GM12891 (cell line): ENCODE data around the gene NKIRAS2.

Experiments
- POLR2A ChIP-seq: IDR thresholded peaks from 2 replicates; pipeline ENCODE4 v1.6.1; 2011; ENCODE audit warnings: low read depth, low read length, control low read depth
- POLR2AphosphoS5 ChIP-seq: IDR thresholded peaks from 2 replicates; pipeline ENCODE4 v1.6.1; 2011; ENCODE audit warnings: low read depth, low read length, control low read depth
- TAF1 ChIP-seq: IDR thresholded peaks from 2 replicates; pipeline ENCODE4 v1.6.1; 2011; ENCODE audit warnings: low read depth, low read length, control low read depth

DNA sequence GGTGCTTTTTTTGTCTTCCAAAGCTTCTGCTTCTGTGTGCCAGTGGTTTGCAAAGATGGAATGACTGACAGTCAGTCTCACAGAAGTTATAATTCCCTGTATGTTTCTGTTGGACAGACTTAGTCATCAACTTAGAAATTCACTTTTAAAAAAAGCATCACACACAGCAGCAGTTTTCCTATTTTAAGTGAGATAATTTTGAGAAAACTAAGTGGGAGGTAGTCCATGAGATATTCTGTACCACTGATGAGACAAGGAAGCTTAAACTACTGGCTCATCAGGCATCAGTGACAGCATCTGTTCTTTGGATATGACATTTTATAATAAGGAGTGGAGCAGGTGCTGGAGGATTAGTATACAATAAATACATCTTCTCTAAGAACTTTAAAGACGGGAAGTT is 33.3 kb upstream of the NKIRAS2 start:
- TF ChIP-seq TAF1 (no peak), POLR2A (no peak), POLR2AphosphoS5 (no peak)
